Measurements from ENCODE around the gene EPHB1. TPM values are rescaled to one million over a fixed set of nuclear protein-coding genes. Genes with fewer than 3 reads are reported as not detected.

EPHB1 gene
- total and polyA plus RNA-seq, 12 donors: 0.07 to 3.4 (median 1.6) TPM

- H3K27me3 ChIP-seq: no peaks in the 10 kb centered on the region
- DNase-seq (no peak), ATAC-seq (no peak)
- no peaks in the 10 kb centered on the region for H3K36me3 ChIP-seq
- no peak overlapping the region for H3K27ac ChIP-seq
- H3K4me3 ChIP-seq: no peak overlapping the region
- 89 to 90% methylated on average over 5 of the region's 5 CpGs for WGBS, 2 donors
- no peak for TF ChIP-seq CTCF (IDR thresholded peaks at IDR 0.05)
- intact Hi-C loops (cut with DNase I): no loop called here
- no peaks in the 10 kb centered on the region for H3K4me1 ChIP-seq
- H3K9me3 ChIP-seq: no peaks in the 10 kb centered on the region
These were observed 363.5 kb downstream of the EPHB1 start for GRCh38 chr3:135158520-135158919.

DNA sequence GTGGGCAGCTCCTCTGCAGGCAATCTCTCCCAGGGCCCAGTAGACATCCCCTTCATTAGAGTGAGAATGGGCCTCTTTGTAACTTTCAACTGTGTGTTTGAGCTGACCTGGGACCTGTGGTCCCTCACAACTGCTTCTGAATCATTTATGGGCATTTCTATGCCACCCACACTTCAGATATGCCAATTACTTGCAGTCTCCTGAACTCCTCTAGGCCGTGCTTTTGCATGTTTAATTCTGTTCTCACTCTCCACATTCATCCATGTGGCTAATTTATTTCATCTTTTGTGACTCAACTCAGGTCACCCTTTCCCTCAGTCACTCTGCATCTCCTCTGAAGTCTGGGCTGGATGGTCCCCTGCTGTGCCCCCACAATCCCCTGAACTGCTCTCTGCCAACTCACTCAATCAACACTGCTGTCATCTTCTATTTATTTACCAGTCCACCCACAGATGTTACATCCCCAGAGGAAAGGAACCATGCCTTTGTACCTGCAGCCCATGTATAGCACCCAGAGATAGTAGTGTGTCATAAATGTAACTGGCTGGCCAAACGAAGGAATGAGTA, 364.7 kb downstream of the EPHB1 start:
- DNase-seq: no peak
- Histone ChIP-seq H3K36me3 (no peaks in the 10 kb centered on the region), H3K27ac (no peak overlapping the region), H3K9me3 (no peaks in the 10 kb centered on the region), H3K27me3 (no peaks in the 10 kb centered on the region), H3K4me1 (no peaks in the 10 kb centered on the region), H3K4me3 (no peak overlapping the region)
- intact Hi-C loops (cut with DNase I): no loop called here
- no peak for ATAC-seq
- WGBS, 2 donors: 45 to 57% methylated on average over 2 of the region's 2 CpGs
- no peak for TF ChIP-seq CTCF (IDR thresholded peaks at IDR 0.05)

- no peaks in the 10 kb centered on the region for H3K27me3 ChIP-seq
- TF ChIP-seq CTCF (IDR thresholded peaks at IDR 0.05): no peak
- H3K27ac ChIP-seq: no peak overlapping the region
- ATAC-seq (no peak), DNase-seq (no peak)
- 53 to 75% methylated on average over 1 of the region's 1 CpG for WGBS, 2 donors
- no peak overlapping the region for H3K4me3 ChIP-seq
- no peaks in the 10 kb centered on the region for H3K36me3 ChIP-seq
- H3K4me1 ChIP-seq: no peaks in the 10 kb centered on the region
- no peaks in the 10 kb centered on the region for H3K9me3 ChIP-seq
- intact Hi-C loops (cut with DNase I): no loop called here
These were observed 366.4 kb downstream of the EPHB1 start for GRCh38 chr3:135161425-135161824.

DNA sequence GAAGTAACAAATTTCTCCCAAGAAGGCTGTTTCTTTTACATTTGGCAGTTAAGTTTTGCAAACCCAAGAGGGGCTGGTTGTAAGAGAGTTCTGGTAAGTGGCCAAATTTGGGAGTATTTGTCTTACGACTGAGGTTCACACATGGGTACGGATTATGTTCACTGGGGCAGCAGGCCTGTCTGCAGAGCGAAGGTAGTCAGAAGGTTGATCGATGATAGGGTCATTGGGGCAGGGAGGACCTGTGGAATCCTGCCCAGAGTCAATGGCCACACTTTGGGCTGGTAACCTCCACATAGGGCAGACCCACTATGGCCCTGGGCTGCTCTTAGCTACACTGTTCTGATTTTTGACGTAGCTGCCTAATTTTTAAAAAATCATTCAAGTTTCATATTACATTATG, 368.6 kb downstream of the EPHB1 start:
- no peak for TF ChIP-seq CTCF (IDR thresholded peaks at IDR 0.05)
- Histone ChIP-seq H3K27ac (no peak overlapping the region), H3K4me3 (no peak overlapping the region), H3K36me3 (no peaks in the 10 kb centered on the region), H3K9me3 (no peaks in the 10 kb centered on the region), H3K4me1 (no peaks in the 10 kb centered on the region), H3K27me3 (no peaks in the 10 kb centered on the region)
- DNase-seq (no peak), ATAC-seq (no peak)
- 91 to 94% methylated on average over 5 of the region's 5 CpGs for WGBS, 2 donors
- intact Hi-C loops (cut with DNase I): no loop called here

Measured in heart right ventricle (tissue), 16 donors.